GM18519 (cell line): ENCODE measurements around the gene CNGA1.
A peak's percentile ranks its signal among the peaks of the same experiment; 100 is the strongest.
"Not testable (repeated sequence)": the region's sequence is repeated elsewhere in the genome, so short reads cannot be mapped to it uniquely, and the experiment has no call there.

ENCODE experiments used
- ATAC-seq: cut with Tn5 transposase; IDR thresholded peaks from one replicate; pipeline ENCODE4 v1.9.1; 2021; ENCODE audit warnings: mild to moderate bottlenecking, moderate library complexity; ENCODE audit not compliant: unreplicated experiment, low FRiP score

Gene CNGA1

DNA sequence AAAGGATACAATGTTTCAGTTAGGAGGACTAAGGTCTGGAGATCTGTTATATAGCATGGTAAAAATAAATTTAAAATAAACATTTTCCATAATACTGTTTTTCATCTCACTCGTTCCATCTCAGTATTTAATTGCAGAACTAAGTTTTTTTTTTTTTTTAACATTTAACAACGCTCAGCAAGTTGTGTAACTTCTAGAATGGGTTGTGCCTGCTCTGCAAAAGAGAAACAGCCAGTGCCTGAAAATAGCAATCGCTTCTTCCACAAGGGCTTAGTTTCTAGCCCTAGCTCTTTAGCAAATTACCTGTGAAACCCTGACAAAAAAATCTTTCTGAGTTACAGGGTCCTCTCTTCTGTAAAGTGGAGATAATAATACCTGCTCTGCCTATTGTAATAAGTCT lies 41.9 kb downstream of the CNGA1 start:
- ATAC-seq, result no peak

DNA sequence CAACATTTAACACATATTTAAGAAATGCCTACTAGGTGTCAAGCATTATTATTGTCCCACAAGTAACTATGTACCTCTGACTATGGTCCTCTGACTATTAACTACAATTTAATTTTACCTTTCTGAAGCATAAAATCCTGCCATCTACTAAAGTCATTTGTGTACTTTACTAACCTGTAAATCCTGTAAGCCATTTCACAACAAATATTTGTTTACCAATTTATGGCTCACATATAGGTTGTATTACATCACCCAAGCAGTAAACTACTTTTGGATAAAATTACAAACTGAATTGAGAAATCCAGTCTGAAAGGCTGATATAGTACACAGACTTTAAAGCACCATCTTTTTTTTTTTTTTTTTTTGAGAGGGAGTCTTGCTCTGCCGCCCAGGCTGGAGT lies 43.8 kb downstream of the CNGA1 start:
- no peak for ATAC-seq

DNA sequence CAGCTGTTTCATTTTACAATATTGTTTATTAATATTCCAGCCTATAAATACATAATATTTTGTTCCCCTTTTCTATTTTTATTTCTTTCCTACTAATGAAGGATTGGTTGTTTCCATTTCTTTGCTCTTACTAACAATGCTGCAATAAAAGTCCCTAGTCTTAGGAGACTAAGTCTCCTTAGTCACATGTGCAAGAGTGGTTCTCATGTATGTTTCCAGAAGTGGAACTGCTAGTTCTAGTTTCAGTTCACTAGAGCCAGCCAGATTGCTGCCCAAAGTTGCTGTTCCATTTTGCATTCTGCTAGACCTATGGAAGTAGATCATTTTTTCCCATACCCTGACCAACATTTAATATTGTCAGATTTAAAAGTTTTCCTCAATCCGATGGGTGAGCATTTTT lies 44.3 kb downstream of the CNGA1 start:
- ATAC-seq, result peak; percentile 97

DNA sequence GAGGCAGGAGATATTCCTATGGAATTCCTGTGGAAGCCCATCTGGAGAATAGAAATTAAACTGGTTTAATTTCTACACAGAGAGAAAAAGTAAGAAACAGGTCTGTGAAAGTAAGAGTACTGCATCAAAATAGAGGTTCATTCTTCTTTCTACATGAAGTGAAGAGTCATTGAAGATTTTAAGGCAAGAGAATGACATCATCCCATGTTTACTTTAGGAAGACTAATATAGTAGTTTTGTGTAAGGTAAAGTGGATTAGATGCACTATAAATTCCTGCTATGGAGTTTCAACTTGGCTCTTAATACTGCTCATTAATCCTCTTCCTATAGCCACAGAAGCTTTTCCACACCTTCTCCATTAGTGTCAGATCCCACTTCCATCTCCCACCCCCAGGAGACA lies 47.6 kb downstream of the CNGA1 start:
- ATAC-seq, result no peak

DNA sequence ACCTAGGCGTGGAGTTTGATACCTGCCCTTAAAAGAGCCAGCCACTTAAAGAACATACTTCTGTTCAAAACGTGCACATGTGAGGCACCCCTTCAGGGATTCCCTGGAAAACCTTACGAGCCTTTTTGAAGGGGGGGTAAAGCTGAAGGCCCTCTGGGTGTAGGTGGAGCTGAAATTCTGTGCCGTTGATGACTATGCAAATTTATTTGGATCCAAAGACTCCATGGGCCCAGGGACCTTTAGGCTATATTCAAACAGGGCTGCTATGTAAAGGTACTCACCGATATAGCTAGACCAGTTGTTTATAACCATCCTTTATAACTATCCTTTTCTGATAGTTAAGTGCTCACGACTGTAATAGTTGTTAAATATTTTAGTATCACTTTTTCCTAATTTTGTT lies 61.8 kb downstream of the CNGA1 start:
- ATAC-seq, result no peak

DNA sequence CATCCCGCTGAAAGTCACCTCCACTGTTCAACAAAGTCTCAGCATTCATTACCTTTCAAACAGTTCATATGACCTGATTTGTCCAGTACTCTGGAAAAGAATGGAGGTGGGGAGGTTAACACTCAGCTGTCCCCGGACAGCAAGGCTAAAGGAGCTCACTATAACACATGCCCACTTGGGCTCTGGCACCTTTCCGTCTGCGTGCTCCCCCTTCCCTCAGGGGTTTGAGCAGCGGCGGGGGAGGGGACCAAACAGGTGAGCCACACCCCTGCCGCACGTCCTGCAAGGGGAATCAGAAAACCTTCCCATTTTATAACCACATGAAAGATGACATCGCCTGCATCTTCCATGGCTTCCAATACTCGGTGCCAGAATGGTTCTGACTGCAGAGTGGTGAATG lies 62.2 kb downstream of the CNGA1 start:
- ATAC-seq, result no peak

DNA sequence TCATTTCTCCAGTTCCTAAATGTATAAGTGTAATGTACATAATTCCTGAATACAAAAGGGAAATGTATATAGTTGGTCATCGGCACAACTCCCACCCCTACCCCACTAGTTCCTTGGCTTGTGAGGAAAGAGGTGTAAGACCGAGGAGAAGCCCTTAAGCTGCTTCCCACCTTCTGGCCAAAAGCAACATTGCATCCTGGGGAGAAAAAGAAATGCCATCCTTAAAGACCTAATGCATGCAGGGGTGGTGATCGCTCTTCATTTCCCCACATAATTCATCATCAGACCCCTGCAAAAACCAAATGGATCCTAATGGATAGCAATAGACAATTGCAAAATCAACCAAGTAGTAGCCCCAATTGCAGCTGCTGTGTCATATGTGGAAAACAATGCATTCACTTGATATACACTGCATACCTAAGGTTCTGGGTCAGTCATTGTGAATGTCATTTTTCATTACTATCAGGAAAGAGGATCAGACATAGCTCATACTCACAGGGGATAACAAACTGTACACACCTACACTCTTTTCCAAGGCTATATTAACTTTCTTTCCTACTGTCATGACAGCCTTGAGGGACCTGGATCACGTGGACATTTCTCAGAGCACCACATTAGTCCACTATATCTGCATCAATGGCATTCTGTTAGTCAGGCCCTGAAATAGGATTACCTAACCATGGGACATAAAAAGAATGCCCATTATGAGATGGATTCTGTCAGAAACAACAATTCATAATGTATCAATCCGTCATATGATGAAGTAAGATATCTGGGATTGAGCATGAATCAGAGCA lies 70.4 kb downstream of the CNGA1 start:
- ATAC-seq, result no peak

DNA sequence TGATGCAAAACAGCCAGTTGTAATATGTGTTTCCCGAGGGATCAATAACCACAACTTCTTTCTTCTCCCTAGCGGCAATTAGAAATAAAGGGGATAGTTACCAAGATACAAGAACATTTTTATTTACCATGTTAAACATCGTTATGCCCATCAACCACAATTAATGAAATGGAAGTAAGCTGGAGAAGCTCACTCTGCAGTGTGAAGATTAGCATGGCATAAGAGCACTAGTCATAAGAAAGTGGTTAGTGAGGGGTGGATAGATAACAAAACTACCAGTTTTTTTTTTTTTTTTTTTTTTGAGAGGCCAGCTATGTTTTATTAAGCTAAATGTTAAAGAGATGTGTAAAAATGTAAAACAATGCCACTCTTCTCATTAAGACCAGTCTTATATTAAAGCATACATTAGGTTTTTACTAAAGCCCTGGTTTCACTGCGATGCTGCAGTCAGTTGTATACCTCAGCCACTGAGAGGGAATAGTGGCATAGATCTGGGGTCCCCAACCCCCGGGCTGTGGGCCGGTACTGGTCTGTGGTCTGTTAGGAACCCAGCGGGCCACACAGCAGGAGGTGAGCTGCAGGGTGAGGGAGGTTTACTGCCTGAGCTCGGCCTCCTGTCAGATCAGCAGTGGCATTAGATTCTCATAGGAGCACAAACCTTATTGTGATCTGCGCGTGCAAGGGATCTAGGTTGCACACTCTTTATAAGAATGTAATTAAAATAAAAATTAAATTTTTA lies 74.2 kb downstream of the CNGA1 start:
- ATAC-seq, result no peak

DNA sequence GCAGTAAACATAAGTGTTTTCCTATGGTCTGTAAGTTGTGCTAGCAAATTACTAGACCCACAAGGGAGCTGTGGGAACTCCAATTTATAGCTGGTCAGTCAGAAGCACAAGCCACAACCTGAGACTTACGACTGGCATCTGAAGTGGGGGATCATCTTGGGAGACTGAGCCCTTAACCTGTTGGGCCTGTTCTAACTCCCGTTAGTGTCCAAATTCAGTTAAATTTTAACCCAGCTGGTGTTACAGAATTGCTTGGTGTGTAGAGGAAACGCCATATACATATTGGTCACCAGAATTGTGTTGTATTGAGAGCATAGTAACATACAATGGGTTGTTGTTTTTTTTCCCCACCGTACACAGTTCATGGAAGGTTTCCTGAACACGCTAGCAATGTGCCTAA lies 77.0 kb downstream of the CNGA1 start:
- no peak for ATAC-seq

DNA sequence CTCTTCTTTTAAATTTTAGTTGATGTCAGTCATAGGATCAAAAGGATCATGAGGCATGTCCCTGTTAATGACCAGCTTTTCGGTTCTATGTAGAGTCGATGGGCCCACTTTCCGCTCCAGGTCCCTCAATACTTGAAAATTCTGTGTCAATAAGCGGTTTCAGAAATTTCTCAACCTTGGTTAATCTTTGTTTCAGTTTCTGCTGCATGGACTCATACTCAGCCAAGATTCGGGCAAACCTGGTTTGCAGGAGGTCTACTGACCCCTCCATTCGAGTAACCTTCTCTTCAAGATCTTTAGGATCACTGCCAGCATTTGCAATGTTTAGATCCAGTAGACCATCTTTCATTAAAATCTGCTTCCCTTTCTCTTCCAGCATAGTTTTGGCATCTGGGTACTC lies 80.1 kb downstream of the CNGA1 start:
- ATAC-seq, result no peak

DNA sequence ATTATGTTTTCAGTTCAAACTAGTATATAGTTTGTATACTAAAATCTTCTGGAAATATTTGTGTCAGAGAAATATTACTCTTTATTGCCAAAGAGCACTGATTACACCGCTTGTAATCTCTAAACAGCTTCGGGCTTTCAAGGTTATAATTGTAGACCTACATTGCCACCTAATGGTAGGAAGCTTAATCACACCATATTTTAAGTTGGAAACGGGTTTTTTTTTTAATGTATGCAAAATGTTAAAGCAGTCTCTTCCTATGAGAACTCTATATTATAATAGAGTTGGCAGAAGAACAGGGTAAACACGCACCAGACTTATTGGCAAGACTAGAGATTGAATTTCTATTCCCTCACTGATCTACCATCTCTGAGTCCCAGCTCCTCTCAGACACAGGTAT lies 82.6 kb downstream of the CNGA1 start:
- peak; percentile 60 for ATAC-seq

DNA sequence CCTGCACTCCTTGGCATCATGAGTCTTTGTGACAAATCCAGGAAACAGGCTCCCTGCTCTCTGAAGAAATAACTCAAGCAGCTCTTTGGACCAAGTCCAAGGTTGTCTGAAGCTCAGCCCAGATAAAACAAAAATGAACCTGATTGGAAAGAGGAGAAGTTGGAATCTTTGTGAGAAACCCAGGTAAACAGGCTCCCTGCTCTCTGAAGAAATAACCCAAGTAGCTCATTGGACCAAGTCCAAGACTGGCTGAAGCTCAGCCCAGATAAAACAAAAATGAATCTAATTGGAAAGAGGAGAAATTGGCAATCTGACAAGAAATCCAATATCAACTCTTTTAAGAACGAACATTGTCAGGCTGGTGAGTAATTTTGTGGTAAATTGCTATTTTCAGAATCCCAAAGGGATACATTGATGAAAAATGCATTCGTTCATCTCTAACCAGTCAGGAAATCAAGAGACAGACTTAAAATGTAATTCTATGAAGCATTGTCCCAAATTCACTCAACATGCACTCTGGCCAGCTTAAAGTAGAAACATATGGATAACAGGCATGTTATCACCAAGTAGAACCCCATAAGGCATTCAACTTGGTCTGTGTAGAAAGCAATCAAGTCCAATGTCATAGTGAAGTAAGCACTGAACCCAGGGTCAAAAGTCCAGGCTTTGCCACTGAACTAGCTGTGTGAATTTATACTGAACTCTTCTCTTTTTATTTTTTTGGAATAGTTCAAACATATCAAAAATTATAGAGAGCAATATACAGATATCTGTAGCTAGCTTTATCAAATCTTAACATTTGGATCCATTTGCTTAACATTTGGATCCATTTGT lies 85.3 kb downstream of the CNGA1 start:
- ATAC-seq, result no peak

DNA sequence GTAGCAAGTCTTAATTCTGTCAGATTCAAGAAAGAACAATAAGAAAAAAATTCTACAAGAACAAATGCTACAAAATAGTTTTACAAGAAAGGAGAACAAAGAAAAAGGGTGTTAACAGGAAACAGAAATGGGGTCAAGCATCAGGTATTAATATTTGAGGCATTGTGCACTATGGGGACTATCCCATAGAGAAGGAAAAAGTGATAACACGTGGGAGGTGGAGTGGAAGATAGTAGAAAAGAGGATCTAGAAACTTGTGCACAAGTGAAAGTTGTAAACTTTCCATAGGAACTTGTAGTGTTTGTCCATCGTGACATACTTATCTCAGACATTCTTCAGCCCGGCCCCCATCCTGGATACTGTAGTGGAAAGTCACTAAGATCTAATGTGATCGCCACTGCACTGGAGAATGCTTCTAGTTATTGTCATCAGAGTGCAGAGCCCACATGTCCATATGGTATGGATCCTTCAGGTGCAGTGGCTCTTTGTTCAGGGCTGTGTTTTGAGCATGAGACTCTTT lies 86.7 kb downstream of the CNGA1 start:
- no peak for ATAC-seq

DNA sequence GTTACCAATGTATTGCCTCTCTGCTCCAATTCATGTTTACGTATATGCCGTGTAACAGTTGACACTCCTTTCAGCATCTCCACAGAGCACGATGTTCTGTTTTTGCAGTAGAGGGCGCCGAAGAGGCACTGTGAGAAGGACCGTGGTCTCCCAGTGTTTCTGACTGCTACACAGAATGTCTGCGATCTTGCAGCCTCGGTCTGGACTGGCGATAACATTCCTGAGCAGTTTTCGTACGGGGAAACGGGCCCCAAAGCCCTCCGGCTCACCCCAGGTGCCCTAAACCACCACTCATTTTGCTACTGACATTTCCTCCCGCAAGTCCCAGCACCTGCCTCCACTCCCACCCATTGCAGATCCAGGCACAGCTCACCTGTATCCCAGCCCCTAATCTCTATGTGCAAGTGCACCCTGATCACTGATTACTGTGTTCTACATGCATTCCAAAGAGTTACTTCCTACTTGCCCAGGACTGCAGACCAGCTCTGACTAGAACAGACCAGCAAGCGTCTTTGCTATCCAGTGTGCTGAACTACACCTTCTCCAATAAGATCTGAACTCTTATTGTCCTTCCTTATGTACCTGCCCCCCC lies 89.7 kb downstream of the CNGA1 start:
- peak; percentile 92 for ATAC-seq

DNA sequence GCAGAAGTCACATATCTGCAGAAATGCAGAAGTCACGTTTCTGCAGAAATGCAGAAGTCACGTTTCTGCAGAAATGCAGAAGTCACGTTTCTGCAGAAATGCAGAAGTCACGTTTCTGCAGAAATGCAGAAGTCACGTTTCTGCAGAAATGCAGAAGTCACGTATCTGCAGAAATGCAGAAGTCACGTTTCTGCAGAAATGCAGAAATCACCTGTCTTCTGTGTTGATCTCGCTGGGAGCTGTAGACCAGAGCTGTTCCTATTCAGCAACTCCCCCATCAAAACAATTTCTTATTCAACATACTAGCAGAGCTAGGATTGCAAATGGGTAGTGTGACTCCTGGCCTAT lies 93.2 kb downstream of the CNGA1 start:
- not testable (repeated sequence) for ATAC-seq

DNA sequence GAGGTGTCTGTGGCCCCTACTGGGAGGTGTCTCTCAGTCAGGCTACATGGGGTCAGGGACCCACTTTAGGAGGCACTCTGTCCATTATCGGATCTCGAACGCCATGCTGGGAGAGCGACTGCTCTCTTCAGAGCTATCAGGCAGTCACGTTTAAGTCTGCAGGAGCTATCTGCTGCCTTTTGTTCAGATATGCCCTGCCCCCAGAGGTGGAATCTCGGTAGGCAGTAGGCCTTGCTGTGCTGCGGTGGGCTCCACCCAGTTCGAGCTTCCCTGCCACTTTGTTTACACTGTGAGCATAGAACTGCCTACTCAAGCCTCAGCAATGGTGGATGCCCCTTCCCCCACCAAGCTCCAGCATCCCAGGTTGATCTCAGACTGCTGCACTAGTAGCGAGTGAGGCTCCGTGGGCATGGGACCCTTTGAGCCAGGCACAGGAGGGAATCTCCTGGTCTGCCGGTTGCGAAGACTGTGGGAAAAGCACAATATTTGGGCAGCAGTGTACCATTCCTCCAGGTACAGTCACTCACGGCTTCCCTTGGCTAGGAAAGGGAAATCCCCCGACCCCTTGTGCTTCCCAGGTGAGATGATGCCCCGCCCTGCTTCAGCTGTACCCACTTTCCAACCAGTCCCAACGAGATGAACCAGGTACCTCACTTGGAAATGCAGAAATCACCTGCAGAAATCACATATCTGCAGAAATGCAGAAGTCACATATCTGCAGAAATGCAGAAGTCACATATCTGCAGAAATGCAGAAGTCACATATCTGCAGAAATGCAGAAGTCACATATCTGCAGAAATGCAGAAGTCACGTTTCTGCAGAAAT lies 93.8 kb downstream of the CNGA1 start:
- ATAC-seq, result not testable (repeated sequence)

DNA sequence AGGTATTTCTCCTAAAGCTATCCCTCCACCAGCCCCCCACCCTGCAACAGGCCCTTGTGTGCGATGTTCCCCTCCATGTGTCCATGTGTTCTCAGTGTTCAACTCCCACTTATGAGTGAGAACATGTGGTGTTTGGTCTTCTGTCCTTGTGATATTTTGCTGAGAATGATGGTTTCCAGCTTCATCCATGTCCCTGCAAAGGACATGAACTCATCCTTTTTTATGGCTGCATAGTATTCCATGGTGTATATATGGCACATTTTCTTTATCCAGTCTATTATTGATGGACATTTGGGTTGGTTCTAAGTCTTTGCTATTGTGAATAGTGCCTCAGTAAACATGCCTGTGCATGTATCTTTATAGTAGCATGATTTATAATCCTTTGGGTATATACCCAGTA lies 99.3 kb downstream of the CNGA1 start:
- not testable (repeated sequence) for ATAC-seq

DNA sequence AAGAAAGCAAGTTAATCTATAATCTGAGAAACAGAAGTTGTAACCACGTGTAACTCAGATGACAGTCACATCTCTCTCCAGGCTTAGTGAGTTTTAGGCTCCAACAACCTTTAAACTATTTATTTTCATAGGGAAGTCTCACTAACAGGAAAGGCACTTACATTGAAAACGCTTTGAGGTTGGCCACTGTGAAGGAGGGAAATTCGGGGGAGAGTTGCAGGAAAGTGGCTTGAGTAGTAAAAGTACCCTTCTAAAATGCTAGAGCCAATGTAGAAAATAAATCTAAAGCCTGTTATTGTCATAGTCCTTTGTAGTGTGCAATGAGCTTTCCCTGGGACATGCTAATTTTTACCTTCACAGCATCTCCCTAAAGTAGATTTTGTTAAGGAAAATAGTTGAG lies 101.1 kb downstream of the CNGA1 start:
- ATAC-seq, result no peak

DNA sequence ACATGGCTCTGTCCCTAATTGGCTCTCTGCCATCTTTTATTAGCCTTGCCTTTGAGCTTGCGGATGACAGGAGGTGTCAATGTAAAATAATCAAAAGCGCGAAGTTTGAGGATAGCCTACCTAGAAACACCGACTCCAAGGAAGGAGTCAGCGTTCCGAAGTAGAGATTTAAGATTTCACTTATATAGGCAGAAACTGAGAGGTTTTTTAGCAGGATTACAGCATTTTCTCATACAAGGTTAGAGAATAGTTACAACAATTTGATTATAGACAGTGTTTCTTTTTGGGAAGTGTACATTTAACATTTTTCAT lies 101.6 kb downstream of the CNGA1 start:
- ATAC-seq, result peak; percentile 15
